Thyroid gland (tissue), 4 donors: ENCODE results near the gene LETM1. TPM values are rescaled to one million over a fixed set of nuclear protein-coding genes. Genes with fewer than 3 reads are reported as not detected.

Source experiments
- DNase-seq, 2 donors: peaks; one replicate each; pipeline ENCODE4 v3.0.0-alpha.2; 2019
- H3K27ac ChIP-seq, 3 donors: fragments of 200-600 bp; sonication (generic); 1 replicate in 2 of 3; 2 replicates in 1 of 3; pipeline ENCODE4 v1.5.1; 2016 to 2019; ENCODE audit warnings: mild to moderate bottlenecking in 1 of 3, moderate library complexity in 1 of 3
- H3K27me3 ChIP-seq: fragments of 200-600 bp; sonication (generic); one replicate; pipeline ENCODE4 v1.5.1; 2019
- H3K36me3 ChIP-seq, 2 donors: fragments of 200-600 bp; sonication (generic); one replicate each; pipeline ENCODE4 v1.5.1; 2016 to 2019
- H3K4me1 ChIP-seq, 2 donors: fragments of 200-600 bp; sonication (generic); one replicate each; pipeline ENCODE4 v1.5.1; 2017 to 2019
- H3K4me3 ChIP-seq, 3 donors: fragments of 200-600 bp; sonication (generic); replicated peaks in 1 of 3; 1 replicate in 2 of 3; 2 replicates in 1 of 3; pipeline ENCODE4 v1.5.1; 2016; ENCODE audit warnings: mild to moderate bottlenecking in 1 of 3
- H3K9me3 ChIP-seq: fragments of 200-600 bp; sonication (generic); one replicate; pipeline ENCODE4 v1.5.1; 2017
- CTCF ChIP-seq, 6 experiments: fragments of 200-600 bp in 3 of 6; fragments of 450-650 bp in 3 of 6; sonication (generic) in 3 of 6; IDR thresholded peaks; one replicate each; pipeline ENCODE4 v1.5.1; 2016 to 2019; ENCODE audit warnings: antibody characterized with exemption in 6 of 6, mild to moderate bottlenecking in 2 of 6, inconsistent platforms in 1 of 6, moderate library complexity in 1 of 6
- POLR2A ChIP-seq, 2 donors: fragments of 450-650 bp; IDR thresholded peaks; one replicate each; pipeline ENCODE4 v1.6.1; 2017; ENCODE audit warnings: antibody characterized with exemption in 2 of 2, mild to moderate bottlenecking in 2 of 2, moderate library complexity in 1 of 2
- WGBS, 2 donors: methylation state at CpG; one replicate each; pipeline ENCODE4 v1.1.5; 2017; 5-methylcytosine and 5-hydroxymethylcytosine counted together
- intact Hi-C: fragments of 100-400 bp; cut with DNase I; formaldehyde crosslinking; loops from one replicate; pipeline ENCODE4 v1.15.1; 2023
- total RNA-seq, 4 donors: library from RNA; depleted of rRNA; stranded (reverse); fragments of >200 nt; gene quantifications; one replicate each; pipeline ENCODE4 v1.2.3, GENCODE V29; 2016

Gene LETM1
- total RNA-seq, 4 donors from 2014 or later: 30.1 to 58.4 (median 49.0) TPM

GRCh38 chr4:1768367-1769034 lies 87.5 kb downstream of the LETM1 start:
- Histone ChIP-seq H3K27ac (no peak overlapping the region), H3K27me3 (no peaks in the 10 kb centered on the region), H3K4me1 (peaks cover 9 to 16% of the 10 kb centered on the region in 2 donors), H3K9me3 (no peaks in the 10 kb centered on the region), H3K36me3 (no peaks in the 10 kb centered on the region), H3K4me3 (no peak overlapping the region)
- DNase-seq: no peak
- TF ChIP-seq POLR2A (IDR thresholded peaks at IDR 0.05) (no peak), CTCF (IDR thresholded peaks at IDR 0.05) (no peak)
- intact Hi-C loops: no loop called here
- 83 to 92% methylated on average over 16 to 18 of the region's 23 CpGs for WGBS, 2 donors

GRCh38 chr4:1767770-1768366 lies 88.1 kb downstream of the LETM1 start:
- no peaks in the 10 kb centered on the region for H3K27me3 ChIP-seq
- intact Hi-C loops: no loop called here
- DNase-seq: peak; percentile 17 to 22
- no peaks in the 10 kb centered on the region for H3K9me3 ChIP-seq
- 50 to 85% methylated on average over 7 to 15 of the region's 32 CpGs for WGBS, 2 donors
- H3K4me1 ChIP-seq: peaks cover 12 to 21% of the 10 kb centered on the region in 2 donors
- peak overlapping the region in 1 of 3 donors; percentile 42 for H3K4me3 ChIP-seq
- TF ChIP-seq POLR2A (IDR thresholded peaks at IDR 0.05): no peak
- no peak for TF ChIP-seq CTCF (IDR thresholded peaks at IDR 0.05)
- no peak overlapping the region for H3K27ac ChIP-seq
- no peaks in the 10 kb centered on the region for H3K36me3 ChIP-seq

GRCh38 chr4:1767061-1767769 lies 88.7 kb downstream of the LETM1 start:
- Histone ChIP-seq H3K27me3 (no peaks in the 10 kb centered on the region), H3K9me3 (no peaks in the 10 kb centered on the region), H3K27ac (no peak overlapping the region), H3K4me3 (peak overlapping the region in 1 of 3 donors; percentile 42), H3K4me1 (peaks cover 12 to 21% of the 10 kb centered on the region in 2 donors), H3K36me3 (no peaks in the 10 kb centered on the region)
- intact Hi-C loops: no loop called here
- peak in 1 of 2 donors; percentile 17 for DNase-seq
- 0% methylated on average over 7 of the region's 84 CpGs; no CpG with 5 or more reads in 1 of the 2 donors for WGBS, 2 donors
- no peak for TF ChIP-seq POLR2A (IDR thresholded peaks at IDR 0.05)
- TF ChIP-seq CTCF (IDR thresholded peaks at IDR 0.05): no peak

- Histone ChIP-seq H3K4me1 (peaks cover 12 to 21% of the 10 kb centered on the region in 2 donors), H3K9me3 (no peaks in the 10 kb centered on the region), H3K4me3 (peak overlapping the region in 1 of 3 donors; percentile 42), H3K27ac (peak overlapping the region in 1 of 3 donors; percentile 17), H3K36me3 (no peaks in the 10 kb centered on the region), H3K27me3 (no peaks in the 10 kb centered on the region)
- TF ChIP-seq POLR2A (IDR thresholded peaks at IDR 0.05): no peak
- TF ChIP-seq CTCF (IDR thresholded peaks at IDR 0.05): no peak
- 69 to 85% methylated on average over 4 to 5 of the region's 41 CpGs for WGBS, 2 donors
- DNase-seq: peak in 1 of 2 donors; percentile 15
- intact Hi-C loops: no loop called here
Observed at GRCh38 chr4:1766106-1767060, 89.6 kb downstream of the LETM1 start.
